CD4-positive, alpha-beta T cell treated with Interleukin-17A for 4 hours (primary cell): ENCODE measurements around the gene SEPSECS.

ENCODE experiments used
- DNase-seq: peaks from one replicate; pipeline ENCODE4 v3.0.0-alpha.2; 2020; ENCODE audit warnings: mixed read lengths

Gene SEPSECS

DNA sequence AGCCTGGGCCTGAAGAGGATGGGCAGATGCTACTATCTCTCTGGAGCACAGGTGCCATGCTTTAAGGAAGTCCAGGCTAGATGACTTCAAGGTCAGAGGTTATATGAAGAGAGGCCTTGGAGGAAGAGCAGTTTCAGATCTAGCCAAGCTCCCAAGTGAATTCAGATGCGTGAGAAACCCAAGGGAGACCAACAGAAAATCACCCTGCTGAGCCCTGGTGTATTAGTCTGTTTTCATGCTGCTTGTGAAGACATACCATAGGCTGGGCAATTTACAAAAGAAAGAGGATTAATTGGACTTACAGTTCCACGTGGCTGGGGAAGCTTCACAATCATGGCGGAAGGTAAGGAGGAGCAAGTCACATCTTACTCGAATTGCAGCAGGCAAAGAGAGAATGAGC, 81.7 kb downstream of the SEPSECS start:
- no peak for DNase-seq

DNA sequence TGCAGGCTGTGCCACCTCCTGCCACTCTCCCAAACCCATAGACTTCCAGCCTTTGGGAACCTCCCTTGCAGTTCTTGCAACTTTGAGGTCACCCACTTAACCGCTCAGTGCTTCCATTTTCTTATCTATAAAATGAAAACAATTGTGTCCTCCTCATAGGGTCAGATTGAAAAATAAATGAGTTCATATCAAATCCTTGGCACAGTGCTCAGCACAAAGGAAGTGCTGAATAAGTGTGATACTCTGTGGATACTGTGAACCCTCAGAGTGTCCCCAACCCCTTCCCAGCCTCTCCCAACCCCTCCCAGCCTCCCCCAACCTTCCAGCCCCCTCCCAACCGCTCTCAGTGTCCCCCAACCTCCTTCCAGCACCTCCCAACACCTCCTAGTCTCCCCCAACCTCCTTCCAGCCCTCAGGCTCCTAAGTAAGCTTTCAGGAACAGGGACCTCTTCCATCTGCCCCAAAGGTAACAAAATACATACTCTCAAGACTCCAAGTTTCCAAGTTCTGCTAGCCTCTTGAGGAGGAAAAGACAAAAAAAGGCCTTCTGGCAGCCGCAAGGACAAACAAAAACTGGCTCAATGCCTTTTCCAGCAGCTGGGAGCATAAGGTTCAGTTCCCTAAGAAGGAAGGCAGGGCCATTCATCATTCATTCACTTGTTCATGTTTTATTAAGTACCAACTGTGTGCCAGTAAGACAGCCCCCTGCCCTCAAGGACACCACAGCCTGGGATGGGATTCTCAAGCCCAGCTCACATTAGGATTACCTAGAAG, 83.4 kb downstream of the SEPSECS start:
- DNase-seq: no peak

DNA sequence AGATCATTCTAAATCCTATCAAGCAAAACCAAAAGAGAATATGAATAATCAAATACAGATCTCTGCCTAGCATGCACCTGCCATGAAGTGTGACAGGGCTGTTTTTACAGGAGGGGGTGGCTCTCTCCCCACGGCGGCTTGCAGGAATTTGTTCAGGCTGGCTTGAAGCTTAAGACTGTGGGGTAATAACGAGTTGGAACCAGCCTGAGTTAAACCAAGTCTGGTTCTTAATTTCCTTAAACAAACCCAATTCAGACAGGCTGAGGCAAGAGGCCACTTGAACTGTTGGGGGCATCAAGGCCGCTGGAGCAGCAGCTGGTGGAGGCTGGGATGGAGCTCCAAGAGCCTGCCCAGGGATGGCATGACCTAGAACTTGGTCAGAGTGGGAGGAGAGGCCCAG, 84.4 kb downstream of the SEPSECS start:
- no peak for DNase-seq

DNA sequence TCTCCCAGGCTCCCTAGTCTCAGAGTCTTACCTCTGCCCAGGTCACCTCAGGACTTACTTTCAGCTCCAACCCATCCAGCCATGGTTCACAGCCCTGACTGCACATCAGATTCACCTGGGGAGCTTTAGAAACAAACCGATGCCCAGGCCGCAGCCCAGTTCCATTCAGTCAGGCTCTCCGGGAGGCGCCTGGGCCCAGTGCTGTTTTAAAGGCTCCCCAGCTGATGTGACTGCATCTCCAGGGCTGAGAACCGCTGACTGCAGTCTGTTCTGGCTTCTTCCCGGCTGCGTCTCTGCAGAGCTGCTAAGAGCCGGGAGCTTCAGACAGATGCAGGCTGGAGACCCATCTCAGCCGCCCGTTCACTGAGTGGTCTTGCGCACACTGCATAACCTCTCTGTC, 85.1 kb downstream of the SEPSECS start:
- DNase-seq: no peak

DNA sequence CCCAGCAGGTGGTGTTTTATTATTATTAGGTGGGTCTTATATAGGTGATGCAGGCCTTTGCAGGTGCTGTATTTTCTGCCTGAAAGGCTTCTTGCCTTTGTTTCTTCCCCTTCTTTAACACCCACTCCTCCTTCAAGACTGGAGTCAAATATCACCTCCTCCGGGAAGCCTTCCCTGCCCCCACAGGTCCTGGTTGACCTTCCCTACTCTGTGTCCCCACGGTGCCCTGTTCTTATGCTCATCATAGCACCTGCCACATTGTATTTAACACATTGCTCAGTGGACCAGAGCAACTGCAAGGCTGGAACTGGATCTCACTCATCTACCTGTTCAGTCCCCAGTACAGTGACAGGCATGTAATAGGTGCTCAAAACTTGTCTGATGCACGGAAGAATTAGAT, 89.7 kb downstream of the SEPSECS start:
- no peak for DNase-seq
